ENCODE measurements around the gene SEM1.
"Not testable (repeated sequence)": the region's sequence is repeated elsewhere in the genome, so short reads cannot be mapped to it uniquely, and the experiment has no call there.

Gene SEM1

GRCh38 chr7:96649981-96650380 lies 59.7 kb downstream of the SEM1 start:
- CTCF ChIA-PET: no interaction called here
- POLR2A ChIA-PET: no interaction called here
- no peak for DNase-seq (ENCODE audit: extremely low spot score)
- no peak for TF ChIP-seq L3MBTL2 (conservative IDR thresholded peaks at IDR 0.05)
- no peak for TF ChIP-seq BHLHE40 (IDR thresholded peaks at IDR 0.05; ENCODE audit: borderline replicate concordance)
- TF ChIP-seq HDGF (IDR thresholded peaks at IDR 0.05; ENCODE audit: borderline replicate concordance): no peak
- TF ChIP-seq SP1 (IDR thresholded peaks at IDR 0.05): no peak
- TF ChIP-seq LEF1 (IDR thresholded peaks at IDR 0.05; ENCODE audit: borderline replicate concordance): no peak

- DNase-seq (ENCODE audit: extremely low spot score): no peak
- CTCF ChIA-PET: no interaction called here
- TF ChIP-seq SP1 (IDR thresholded peaks at IDR 0.05) (no peak), SUZ12 (IDR thresholded peaks at IDR 0.05) (no peak), ARNT (IDR thresholded peaks at IDR 0.05) (no peak)
- POLR2A ChIA-PET: no interaction called here
These were observed 60.9 kb downstream of the SEM1 start for GRCh38 chr7:96648784-96649183.

- POLR2A ChIA-PET: no interaction called here
- no peak for DNase-seq (ENCODE audit: extremely low spot score)
- TF ChIP-seq CTBP1 (IDR thresholded peaks at IDR 0.05; ENCODE audit: borderline replicate concordance): no peak
- TF ChIP-seq HDGF (IDR thresholded peaks at IDR 0.05; ENCODE audit: borderline replicate concordance): no peak
- TF ChIP-seq BHLHE40 (IDR thresholded peaks at IDR 0.05; ENCODE audit: borderline replicate concordance): no peak
- no peak for TF ChIP-seq SP1 (IDR thresholded peaks at IDR 0.05)
- TF ChIP-seq NFRKB (IDR thresholded peaks at IDR 0.05): no peak
- no peak for TF ChIP-seq FOXA1 (IDR thresholded peaks at IDR 0.05)
- no peak for TF ChIP-seq ELF4 (IDR thresholded peaks at IDR 0.05)
- TF ChIP-seq LEF1 (IDR thresholded peaks at IDR 0.05; ENCODE audit: borderline replicate concordance): no peak
- no peak for TF ChIP-seq SUZ12 (IDR thresholded peaks at IDR 0.05)
- TF ChIP-seq FOXM1 (IDR thresholded peaks at IDR 0.05; ENCODE audit: borderline replicate concordance): no peak
- no peak for TF ChIP-seq FOXK2 (IDR thresholded peaks at IDR 0.05)
- no peak for TF ChIP-seq TARDBP (IDR thresholded peaks at IDR 0.05)
- no peak for TF ChIP-seq PKNOX1 (IDR thresholded peaks at IDR 0.05)
- TF ChIP-seq ARNT (IDR thresholded peaks at IDR 0.05): no peak
- TF ChIP-seq L3MBTL2 (conservative IDR thresholded peaks at IDR 0.05): no peak
- TF ChIP-seq ZNF384 (IDR thresholded peaks at IDR 0.05): no peak
- CTCF ChIA-PET: no interaction called here
These were observed 61.9 kb downstream of the SEM1 start for GRCh38 chr7:96647733-96648132.

GRCh38 chr7:96645084-96645483 lies 64.6 kb downstream of the SEM1 start:
- DNase-seq (ENCODE audit: extremely low spot score): no peak
- ChIA-PET POLR2A (no interaction called here), CTCF (no interaction called here)
- no peak for TF ChIP-seq PKNOX1 (IDR thresholded peaks at IDR 0.05)

GRCh38 chr7:96643436-96643835 lies 66.2 kb downstream of the SEM1 start:
- DNase-seq (ENCODE audit: extremely low spot score); CTCF ChIA-PET; POLR2A ChIA-PET: not testable (repeated sequence)

- ChIA-PET CTCF (no interaction called here), POLR2A (no interaction called here)
These were observed 69.6 kb downstream of the SEM1 start for GRCh38 chr7:96640054-96640453.

More at GRCh38 chr7:96640054-96640453, 69.6 kb downstream of the SEM1 start:
- no peak for TF ChIP-seq FOXM1 (IDR thresholded peaks at IDR 0.05; ENCODE audit: borderline replicate concordance)
- TF ChIP-seq CTBP1 (IDR thresholded peaks at IDR 0.05; ENCODE audit: borderline replicate concordance): no peak
- no peak for TF ChIP-seq L3MBTL2 (conservative IDR thresholded peaks at IDR 0.05)
- no peak for TF ChIP-seq PKNOX1 (IDR thresholded peaks at IDR 0.05)
- no peak for TF ChIP-seq TARDBP (IDR thresholded peaks at IDR 0.05)
- no peak for DNase-seq (ENCODE audit: extremely low spot score)

Measured in HEK293T (cell line).